Smooth muscle cell (in vitro differentiated cells): Measurements from ENCODE around the gene CCDC171. TPM values are rescaled to one million over a fixed set of nuclear protein-coding genes. Genes with fewer than 3 reads are reported as not detected.

ENCODE experiments used
- DNase-seq: peaks from one replicate; lab custom pipeline; 2025; ENCODE audit not compliant: unreplicated experiment; lab: John Stamatoyannopoulos, UW
- H2AFZ ChIP-seq: fragments of 200-600 bp; sonication (generic); 2 replicates; pipeline ENCODE4 v1.6.0; 2016; ENCODE audit warnings: antibody characterized with exemption, low read depth, mild to moderate bottlenecking
- H3F3A ChIP-seq: fragments of 200-600 bp; sonication (generic); 2 replicates; pipeline ENCODE4 v1.6.0; 2017; ENCODE audit warnings: antibody characterized with exemption, low read depth
- H3K27ac ChIP-seq: fragments of 200-600 bp; sonication (generic); 2 replicates; pipeline ENCODE4 v1.5.1; 2016; ENCODE audit warnings: low read depth, mild to moderate bottlenecking
- H3K27me3 ChIP-seq: fragments of 200-600 bp; sonication (generic); 2 replicates; pipeline ENCODE4 v1.6.1; 2016; ENCODE audit warnings: low read depth, mild to moderate bottlenecking
- H3K36me3 ChIP-seq: fragments of 200-600 bp; sonication (generic); 2 replicates; pipeline ENCODE4 v1.5.1; 2016; ENCODE audit warnings: low read depth
- H3K4me1 ChIP-seq: fragments of 200-600 bp; sonication (generic); 2 replicates; pipeline ENCODE4 v1.5.1; 2016; ENCODE audit warnings: low read depth
- H3K4me2 ChIP-seq: fragments of 200-600 bp; sonication (generic); 2 replicates; pipeline ENCODE4 v1.6.0; 2016; ENCODE audit warnings: mild to moderate bottlenecking
- H3K4me3 ChIP-seq: fragments of 200-600 bp; sonication (generic); 2 replicates; pipeline ENCODE4 v1.5.1; 2016; ENCODE audit warnings: mild to moderate bottlenecking
- H3K79me2 ChIP-seq: fragments of 200-600 bp; sonication (generic); 2 replicates; pipeline ENCODE4 v1.6.0; 2016; ENCODE audit warnings: low read depth, mild to moderate bottlenecking
- H3K9ac ChIP-seq: fragments of 200-600 bp; sonication (generic); 2 replicates; pipeline ENCODE4 v1.6.0; 2016; ENCODE audit warnings: low read depth
- H3K9me3 ChIP-seq: fragments of 200-600 bp; sonication (generic); replicated peaks from 2 replicates; pipeline ENCODE4 v1.5.1; 2016; ENCODE audit warnings: low read depth
- H4K20me1 ChIP-seq: fragments of 200-600 bp; sonication (generic); 2 replicates; pipeline ENCODE4 v1.6.0; 2016; ENCODE audit warnings: low read depth
- WGBS: methylation state at CpG from one replicate; pipeline ENCODE4 v1.1.7; 2016; ENCODE audit warnings: low lambda C conversion rate; 5-methylcytosine and 5-hydroxymethylcytosine counted together
- polyA plus RNA-seq: library from polyadenylated mRNA; unstranded; fragments of >200 nt; fragmentation: Nextera tagmentation; extraction: Ambion mirVana; gene quantifications from 2 replicates; pipeline ENCODE4 v1.2.1, GENCODE V29; 2016
- total RNA-seq: library from RNA; depleted of rRNA; stranded (reverse); fragments of >200 nt; gene quantifications from 2 replicates; pipeline ENCODE4 v1.2.3, GENCODE V29; 2014
- TF ChIP-seq, protein P1 (sequence below): fragments of 200-600 bp; sonication (generic); IDR thresholded peaks from 2 replicates; pipeline ENCODE4 v1.5.1; 2017; ENCODE audit warnings: borderline replicate concordance, mild to moderate bottlenecking, antibody characterized with exemption; ENCODE audit not compliant: insufficient read depth, poor library complexity, severe bottlenecking

Gene CCDC171
- total and polyA plus RNA-seq, 2 experiments from 2014 or later: 0.46 to 2.3 TPM

DNA sequence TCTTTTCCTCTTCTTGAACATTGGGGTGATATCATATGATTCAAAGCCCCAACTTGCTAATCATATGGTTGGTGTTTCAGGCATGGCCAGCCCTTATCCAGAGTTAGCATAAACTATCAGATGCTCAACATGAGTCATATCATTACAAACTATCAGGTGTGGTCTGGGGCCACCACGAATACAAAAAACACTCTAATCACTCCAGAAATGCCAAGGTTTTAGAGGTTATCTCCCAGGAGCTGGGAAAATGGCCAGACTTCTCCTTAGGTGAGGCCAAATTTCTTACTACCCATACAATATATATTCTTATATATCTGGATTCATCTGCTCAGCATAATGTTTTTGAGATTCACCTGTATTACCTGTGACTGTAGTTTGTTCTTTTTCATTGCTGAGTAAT, 210.5 kb downstream of the CCDC171 start:
- TF ChIP-seq, protein P1, sequence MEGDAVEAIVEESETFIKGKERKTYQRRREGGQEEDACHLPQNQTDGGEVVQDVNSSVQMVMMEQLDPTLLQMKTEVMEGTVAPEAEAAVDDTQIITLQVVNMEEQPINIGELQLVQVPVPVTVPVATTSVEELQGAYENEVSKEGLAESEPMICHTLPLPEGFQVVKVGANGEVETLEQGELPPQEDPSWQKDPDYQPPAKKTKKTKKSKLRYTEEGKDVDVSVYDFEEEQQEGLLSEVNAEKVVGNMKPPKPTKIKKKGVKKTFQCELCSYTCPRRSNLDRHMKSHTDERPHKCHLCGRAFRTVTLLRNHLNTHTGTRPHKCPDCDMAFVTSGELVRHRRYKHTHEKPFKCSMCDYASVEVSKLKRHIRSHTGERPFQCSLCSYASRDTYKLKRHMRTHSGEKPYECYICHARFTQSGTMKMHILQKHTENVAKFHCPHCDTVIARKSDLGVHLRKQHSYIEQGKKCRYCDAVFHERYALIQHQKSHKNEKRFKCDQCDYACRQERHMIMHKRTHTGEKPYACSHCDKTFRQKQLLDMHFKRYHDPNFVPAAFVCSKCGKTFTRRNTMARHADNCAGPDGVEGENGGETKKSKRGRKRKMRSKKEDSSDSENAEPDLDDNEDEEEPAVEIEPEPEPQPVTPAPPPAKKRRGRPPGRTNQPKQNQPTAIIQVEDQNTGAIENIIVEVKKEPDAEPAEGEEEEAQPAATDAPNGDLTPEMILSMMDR: no peak
- Histone ChIP-seq H3F3A (no peaks in the 10 kb centered on the region), H4K20me1 (no peaks in the 10 kb centered on the region), H3K4me2 (no peak overlapping the region), H3K27ac (no peak overlapping the region), H3K79me2 (no peaks in the 10 kb centered on the region), H3K27me3 (no peaks in the 10 kb centered on the region), H2AFZ (no peak overlapping the region), H3K36me3 (no peaks in the 10 kb centered on the region), H3K9ac (no peak overlapping the region), H3K9me3 (no peaks in the 10 kb centered on the region), H3K4me1 (no peaks in the 10 kb centered on the region), H3K4me3 (no peak overlapping the region)
- no peak for DNase-seq
- WGBS: 89% methylated on average over 1 of the region's 1 CpG

DNA sequence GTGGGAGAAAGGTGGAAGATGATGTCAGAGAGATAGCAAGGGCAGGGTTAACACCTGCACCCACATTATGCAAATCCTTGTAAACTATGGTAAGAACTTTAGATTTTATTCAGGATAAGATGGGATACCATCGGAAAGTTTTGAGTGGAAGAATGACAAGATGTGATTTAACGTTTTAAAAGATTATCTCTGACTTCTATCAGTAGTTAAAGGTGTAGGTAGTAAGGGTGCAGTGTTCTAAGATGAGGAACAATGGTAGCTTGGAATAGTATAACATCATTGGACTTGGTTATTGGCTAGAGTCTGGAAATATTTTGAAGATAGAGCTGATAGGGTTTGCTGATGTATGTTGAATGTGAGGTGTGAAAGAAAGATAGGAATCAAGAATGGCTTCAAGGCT, 211.3 kb downstream of the CCDC171 start:
- Histone ChIP-seq H3K9me3 (no peaks in the 10 kb centered on the region), H3K4me3 (no peak overlapping the region), H3K9ac (no peak overlapping the region), H3F3A (no peaks in the 10 kb centered on the region), H4K20me1 (no peaks in the 10 kb centered on the region), H3K79me2 (no peaks in the 10 kb centered on the region), H3K36me3 (no peaks in the 10 kb centered on the region), H3K4me1 (no peaks in the 10 kb centered on the region), H2AFZ (no peak overlapping the region), H3K27ac (no peak overlapping the region), H3K4me2 (no peak overlapping the region), H3K27me3 (no peaks in the 10 kb centered on the region)
- TF ChIP-seq, protein P1: no peak
- WGBS: 90% methylated on average over 2 of the region's 2 CpGs
- DNase-seq: no peak

DNA sequence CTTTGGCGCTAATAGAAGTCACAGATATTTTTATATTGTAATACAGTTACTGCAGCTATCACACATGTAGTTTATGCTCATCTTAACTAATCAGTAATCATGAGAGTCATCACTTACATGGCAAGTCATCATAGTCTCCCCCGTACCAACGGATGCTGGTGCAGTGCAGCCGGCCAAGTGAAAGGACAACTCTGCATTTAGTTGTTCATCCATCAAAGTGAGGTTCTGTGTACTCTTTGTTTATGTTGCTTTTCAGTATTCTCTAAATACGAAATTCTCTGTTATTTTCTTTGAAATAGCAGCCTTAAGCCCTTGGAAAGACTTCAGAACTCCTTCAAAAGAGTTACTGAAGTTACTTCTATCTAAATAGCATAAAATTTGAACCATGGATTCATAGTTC, 216.7 kb downstream of the CCDC171 start:
- no peaks in the 10 kb centered on the region for H3K79me2 ChIP-seq
- H2AFZ ChIP-seq: no peak overlapping the region
- no peak overlapping the region for H3K9ac ChIP-seq
- H3K4me2 ChIP-seq: no peak overlapping the region
- WGBS: 86% methylated on average over 5 of the region's 5 CpGs
- DNase-seq: no peak
- TF ChIP-seq, protein P1: no peak
- H3K4me1 ChIP-seq: no peaks in the 10 kb centered on the region
- H4K20me1 ChIP-seq: no peaks in the 10 kb centered on the region
- no peaks in the 10 kb centered on the region for H3F3A ChIP-seq
- no peaks in the 10 kb centered on the region for H3K36me3 ChIP-seq
- H3K9me3 ChIP-seq: no peaks in the 10 kb centered on the region
- no peak overlapping the region for H3K4me3 ChIP-seq
- H3K27me3 ChIP-seq: peaks cover 4% of the 10 kb centered on the region
- no peak overlapping the region for H3K27ac ChIP-seq

DNA sequence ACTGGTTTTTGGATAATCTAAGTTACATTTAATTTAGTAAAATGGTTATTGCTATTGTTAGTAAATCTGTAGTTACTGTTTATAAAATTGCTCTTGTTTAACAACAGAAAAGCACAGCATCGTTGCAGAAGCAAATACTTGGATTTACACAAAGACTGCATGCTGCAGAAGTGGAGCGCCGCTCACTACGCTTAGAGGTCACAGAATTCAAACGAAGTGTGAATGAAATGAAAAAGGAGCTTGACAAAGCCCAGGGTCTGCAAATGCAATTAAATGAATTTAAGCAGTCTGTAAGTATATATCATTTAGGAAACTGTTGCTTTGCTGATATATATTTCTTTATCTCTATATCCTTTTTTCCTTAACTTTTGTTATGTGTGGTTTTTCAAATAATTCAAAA, 226.0 kb downstream of the CCDC171 start:
- TF ChIP-seq, protein P1: no peak
- H3K4me1 ChIP-seq: no peaks in the 10 kb centered on the region
- no peak overlapping the region for H2AFZ ChIP-seq
- no peak overlapping the region for H3K9ac ChIP-seq
- H3K4me2 ChIP-seq: no peak overlapping the region
- no peaks in the 10 kb centered on the region for H3K9me3 ChIP-seq
- H3F3A ChIP-seq: no peaks in the 10 kb centered on the region
- whole genome bisulfite sequencing: 87% methylated on average over 5 of the region's 5 CpGs
- no peaks in the 10 kb centered on the region for H4K20me1 ChIP-seq
- H3K27ac ChIP-seq: no peak overlapping the region
- no peak overlapping the region for H3K4me3 ChIP-seq
- H3K36me3 ChIP-seq: no peaks in the 10 kb centered on the region
- no peak for DNase-seq
- H3K79me2 ChIP-seq: no peaks in the 10 kb centered on the region
- no peaks in the 10 kb centered on the region for H3K27me3 ChIP-seq
